ENCODE data around the gene HLCS. TPM values are rescaled to one million over a fixed set of nuclear protein-coding genes. Genes with fewer than 3 reads are reported as not detected.
"Not testable (repeated sequence)": the region's sequence is repeated elsewhere in the genome, so short reads cannot be mapped to it uniquely, and the experiment has no call there.

HLCS gene
- 15.3 and 16.5 TPM in 2 replicates for total RNA-seq

DNA sequence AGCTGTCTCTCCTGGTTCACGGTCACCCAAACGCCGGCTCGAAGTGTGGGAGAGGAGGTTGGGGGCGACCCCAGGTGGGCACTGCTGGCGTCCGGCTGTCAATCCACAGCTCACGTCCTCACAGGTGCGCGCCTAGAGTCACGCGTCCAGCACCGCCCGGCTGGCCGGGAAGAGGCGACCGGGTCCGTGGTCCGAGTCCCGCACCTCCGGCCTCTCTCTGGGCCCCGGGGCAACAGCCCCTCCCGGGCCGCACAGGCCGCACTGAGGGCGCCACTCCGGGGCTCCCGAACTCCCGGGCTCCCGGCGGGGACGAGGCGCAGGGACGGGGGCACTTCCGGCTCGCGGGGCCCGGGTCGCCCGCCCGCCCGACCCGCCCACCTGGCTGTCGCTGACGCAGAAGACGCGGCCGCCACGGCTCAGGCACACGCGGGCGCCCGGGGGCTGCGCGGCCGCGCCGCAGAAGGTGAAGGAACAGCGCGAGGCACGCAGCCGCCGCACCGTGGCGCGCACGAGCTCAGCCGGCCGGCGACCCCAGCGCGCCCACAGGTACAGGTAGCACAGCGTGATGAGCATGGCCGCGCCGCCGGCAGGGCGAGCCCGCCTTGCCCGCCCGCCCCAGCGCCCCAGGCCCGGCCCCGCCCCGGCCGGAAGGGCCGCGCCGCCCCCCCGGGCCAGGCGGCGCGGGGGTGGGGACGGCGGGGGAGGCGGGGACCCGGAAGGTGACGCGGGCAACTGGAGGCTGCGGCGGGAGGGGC, at the start of gene HLCS:
TSS of gene HLCS (minus strand) at position 604 of the 755 bp plus-strand sequence. CDS start at position 573, 31 bp downstream.
- H3K27me3 Mint-ChIP-seq: no peaks in the 10 kb centered on the region
- H3K4me1 Mint-ChIP-seq: peaks cover 14% of the 10 kb centered on the region
- H3K4me3 Mint-ChIP-seq: peak within 1 kb of the TSS; percentile 86
- no peaks in the 10 kb centered on the region for H3K9me3 Mint-ChIP-seq
- H3K27ac Mint-ChIP-seq: peak within 1 kb of the TSS; percentile 91
- DNase-seq: peak; percentile 92
- intact Hi-C loops (cut with micrococcal nuclease): loop anchor here (1.0 to 5.0 kb wide), 4 partner anchors 23 to 645 kb away; partner anchors contain the start of genes MORC3, PIGP and TTC3
- peaks cover 4% of the 10 kb centered on the region for H3K36me3 Mint-ChIP-seq (ENCODE audit: low read depth)

DNA sequence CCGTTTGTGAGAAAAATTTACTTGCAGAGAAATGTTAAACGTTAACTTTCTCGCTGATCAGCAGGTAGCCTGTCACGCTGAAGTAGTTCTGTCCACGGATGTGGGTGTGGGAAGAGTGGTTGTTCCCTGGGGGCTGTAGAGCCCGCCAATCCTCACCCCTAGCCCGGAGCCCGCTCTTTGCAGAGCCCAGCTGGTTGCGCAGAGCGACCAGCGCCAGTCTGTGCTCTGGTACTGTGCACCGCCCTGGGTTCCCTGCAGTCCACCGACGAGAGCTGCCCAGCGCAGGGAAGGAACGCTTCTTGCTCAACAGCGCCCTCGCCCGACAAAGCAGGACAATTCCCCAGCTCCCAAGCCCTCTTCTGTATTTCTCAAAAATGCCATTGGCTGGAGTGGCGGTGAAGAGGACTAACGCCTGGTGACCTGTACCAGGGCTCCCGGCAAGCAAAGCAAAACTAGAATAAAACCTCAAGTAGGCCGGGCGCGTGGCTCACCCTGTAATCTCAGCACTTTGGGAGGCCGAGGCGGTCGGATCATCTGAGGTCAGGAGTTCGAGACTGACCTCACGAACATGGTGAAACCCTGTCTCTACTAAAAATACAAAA, 43.4 kb upstream of the HLCS start:
- Mint-ChIP-seq H3K36me3 (ENCODE audit: low read depth) (no peaks in the 10 kb centered on the region), H3K4me1 (peaks cover 6% of the 10 kb centered on the region), H3K4me3 (peak overlapping the region; percentile 74), H3K27ac (no peak overlapping the region), H3K27me3 (peaks cover 34% of the 10 kb centered on the region), H3K9me3 (no peaks in the 10 kb centered on the region)
- intact Hi-C loops (cut with micrococcal nuclease): loop anchor here (1.0 to 5.0 kb wide), 4 partner anchors 33 to 303 kb away; partner anchors contain the start of gene HLCS
- peak; percentile 94 for DNase-seq

GRCh38 chr21:37008724-37009123, 42.3 kb upstream of the HLCS start:
- Mint-ChIP-seq H3K4me1 (peaks cover 6% of the 10 kb centered on the region), H3K27me3 (peaks cover 32% of the 10 kb centered on the region), H3K4me3 (no peak overlapping the region), H3K27ac (no peak overlapping the region), H3K36me3 (ENCODE audit: low read depth) (no peaks in the 10 kb centered on the region), H3K9me3 (no peaks in the 10 kb centered on the region)
- intact Hi-C loops (cut with micrococcal nuclease): loop anchor here (1.0 to 5.0 kb wide), 2 partner anchors 69 to 301 kb away; no protein-coding TSS in a partner anchor
- DNase-seq: no peak

GRCh38 chr21:37006486-37007291, 40.2 kb upstream of the HLCS start, which contains the start of gene RIPPLY3:
TSS of gene RIPPLY3 (plus strand) at chr21:37006702. CDS start at chr21:37006773, 71 bp downstream.
- Mint-ChIP-seq H3K9me3 (no peaks in the 10 kb centered on the region), H3K27me3 (peaks cover 31% of the 10 kb centered on the region), H3K4me1 (peaks cover 8% of the 10 kb centered on the region), H3K36me3 (ENCODE audit: low read depth) (no peaks in the 10 kb centered on the region), H3K27ac (no peak within 1 kb of the TSS), H3K4me3 (peak within 1 kb of the TSS; percentile 70)
- peak; percentile 71 for DNase-seq
- intact Hi-C loops (cut with micrococcal nuclease): loop anchor here (2.0 to 5.0 kb wide), 2 partner anchors 16 to 299 kb away; no protein-coding TSS in a partner anchor

DNA sequence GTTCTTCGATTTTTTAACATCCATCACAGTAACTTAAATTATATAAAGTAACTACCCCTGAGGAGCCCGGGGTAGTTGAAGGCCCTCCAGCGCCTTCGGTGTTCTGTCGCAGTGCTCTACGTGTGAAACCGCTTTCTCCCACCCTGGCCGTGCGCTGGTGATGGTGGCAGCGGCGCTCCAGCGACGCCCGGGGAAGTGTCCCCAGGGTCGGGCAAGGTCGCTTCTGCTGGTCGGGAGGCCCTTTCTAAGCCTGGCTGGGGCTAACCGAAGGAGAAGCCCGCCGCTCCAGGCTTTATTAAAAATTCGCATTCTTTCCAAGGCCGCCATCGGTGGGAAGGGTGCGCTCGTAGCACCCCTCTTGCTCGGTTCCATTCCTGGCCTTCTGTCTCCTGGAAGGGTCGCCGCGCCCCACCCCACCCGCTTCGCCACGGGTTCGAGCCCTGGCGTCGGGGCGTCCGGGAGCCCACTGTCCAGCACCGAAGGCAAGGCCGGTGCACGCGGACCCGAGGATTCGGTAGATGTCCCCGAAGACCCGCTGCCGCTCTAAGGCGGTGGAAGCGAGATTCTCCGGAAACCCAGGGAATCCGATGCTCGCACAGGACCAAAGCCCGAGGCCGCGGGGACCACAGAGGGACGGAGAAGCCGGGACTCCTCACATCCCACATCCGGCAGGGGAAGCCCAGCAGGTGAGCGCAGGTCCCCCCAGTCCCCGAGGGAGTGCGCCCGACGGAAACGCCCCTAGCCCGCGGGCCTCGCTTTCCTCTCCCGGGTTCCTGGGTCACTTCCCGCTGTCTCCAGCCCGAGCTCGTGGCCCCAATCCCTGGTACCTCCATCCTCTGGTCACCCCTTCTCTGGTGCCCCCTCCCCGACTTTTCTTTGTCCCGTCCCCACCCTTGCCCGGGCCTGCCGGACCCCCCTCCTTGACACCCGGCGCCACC, 39.3 kb upstream of the HLCS start:
- no peaks in the 10 kb centered on the region for H3K9me3 Mint-ChIP-seq
- H3K4me1 Mint-ChIP-seq: peaks cover 14% of the 10 kb centered on the region
- H3K27ac Mint-ChIP-seq: no peak overlapping the region
- peak overlapping the region; percentile 40 for H3K4me3 Mint-ChIP-seq
- DNase-seq: no peak
- no peaks in the 10 kb centered on the region for H3K36me3 Mint-ChIP-seq (ENCODE audit: low read depth)
- intact Hi-C loops (cut with micrococcal nuclease): loop anchor here (2.0 to 5.0 kb wide), 2 partner anchors 15 to 299 kb away; no protein-coding TSS in a partner anchor
- H3K27me3 Mint-ChIP-seq: peaks cover 31% of the 10 kb centered on the region

DNA sequence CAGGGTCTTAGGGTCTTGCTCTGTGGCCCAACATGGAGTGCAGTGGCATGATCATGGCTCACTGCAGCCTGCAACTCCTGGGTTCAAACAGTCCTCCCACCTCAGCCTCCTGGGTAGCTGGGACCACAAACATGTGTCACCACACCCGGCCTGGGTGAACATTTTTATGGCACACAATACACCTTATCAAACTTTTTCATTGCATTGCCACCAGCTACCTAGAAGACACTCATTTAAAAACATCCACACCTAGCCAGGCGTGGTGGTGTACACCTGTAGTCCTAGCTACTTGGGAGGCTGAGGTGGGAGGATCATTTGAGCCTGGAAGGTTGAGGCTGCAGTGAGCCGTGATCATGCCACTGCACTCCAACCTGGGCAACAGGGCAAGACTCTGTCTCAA, 37.4 kb upstream of the HLCS start:
- peaks cover 10% of the 10 kb centered on the region for H3K4me1 Mint-ChIP-seq
- H3K36me3 Mint-ChIP-seq (ENCODE audit: low read depth); H3K27ac Mint-ChIP-seq; intact Hi-C loops (cut with micrococcal nuclease); H3K9me3 Mint-ChIP-seq; DNase-seq; H3K4me3 Mint-ChIP-seq: not testable (repeated sequence)
- H3K27me3 Mint-ChIP-seq: peaks cover 21% of the 10 kb centered on the region

GRCh38 chr21:37002851-37003250, 36.4 kb upstream of the HLCS start:
- H3K27ac Mint-ChIP-seq; H3K36me3 Mint-ChIP-seq (ENCODE audit: low read depth); intact Hi-C loops (cut with micrococcal nuclease); DNase-seq; H3K4me3 Mint-ChIP-seq; H3K9me3 Mint-ChIP-seq: not testable (repeated sequence)
- peaks cover 10% of the 10 kb centered on the region for H3K4me1 Mint-ChIP-seq
- H3K27me3 Mint-ChIP-seq: peaks cover 12% of the 10 kb centered on the region

- Mint-ChIP-seq H3K36me3 (ENCODE audit: low read depth) (no peaks in the 10 kb centered on the region), H3K4me3 (no peak overlapping the region), H3K27ac (no peak overlapping the region), H3K27me3 (peaks cover 5% of the 10 kb centered on the region), H3K4me1 (peaks cover 9% of the 10 kb centered on the region), H3K9me3 (no peaks in the 10 kb centered on the region)
- no peak for DNase-seq
- intact Hi-C loops (cut with micrococcal nuclease): no loop called here
Measured at GRCh38 chr21:37001441-37001840, 35.0 kb upstream of the HLCS start.

GRCh38 chr21:37000381-37000780, 33.9 kb upstream of the HLCS start:
- H3K27me3 Mint-ChIP-seq: peaks cover 5% of the 10 kb centered on the region
- no peak overlapping the region for H3K27ac Mint-ChIP-seq
- H3K9me3 Mint-ChIP-seq: no peaks in the 10 kb centered on the region
- intact Hi-C loops (cut with micrococcal nuclease): no loop called here
- peaks cover 9% of the 10 kb centered on the region for H3K4me1 Mint-ChIP-seq
- no peak overlapping the region for H3K4me3 Mint-ChIP-seq
- no peak for DNase-seq
- H3K36me3 Mint-ChIP-seq (ENCODE audit: low read depth): no peaks in the 10 kb centered on the region

DNA sequence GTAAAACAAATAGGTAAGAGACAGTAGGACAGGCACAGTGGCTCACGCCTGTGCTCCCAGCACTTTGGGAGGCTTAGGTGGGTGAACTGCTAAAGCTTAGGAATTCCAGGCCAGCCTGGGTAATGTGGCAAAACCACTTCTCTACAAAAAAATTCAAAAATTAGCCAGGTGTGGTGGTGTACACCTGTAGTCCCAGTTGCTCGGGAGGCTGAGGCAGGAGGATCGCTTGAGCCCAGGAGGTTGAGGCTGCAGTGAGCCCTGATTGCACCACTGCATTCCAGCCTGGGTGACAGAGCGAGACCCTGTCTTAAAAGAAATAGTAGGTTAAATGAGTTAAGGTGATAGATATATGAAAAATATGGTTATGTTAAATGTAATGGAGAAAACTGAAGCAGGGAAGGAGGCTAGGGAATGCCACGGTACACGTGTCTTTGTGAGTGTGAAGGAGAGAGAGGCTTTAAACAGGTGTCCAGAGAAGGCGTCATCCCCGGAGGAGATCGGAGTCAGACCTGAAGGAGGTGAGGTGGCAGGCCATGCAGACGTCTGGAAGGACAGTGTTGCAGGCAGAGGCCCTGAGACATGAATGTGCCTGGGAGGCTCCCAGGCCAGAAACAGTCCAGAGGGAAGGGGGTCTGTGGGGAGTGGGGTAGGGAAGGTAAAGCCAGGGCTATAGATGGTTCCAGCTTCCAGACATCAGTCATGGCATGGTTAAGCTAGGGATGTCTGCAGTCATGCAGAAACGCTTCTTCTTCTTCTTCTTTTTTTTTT, 32.8 kb upstream of the HLCS start:
- Mint-ChIP-seq H3K4me3 (no peak overlapping the region), H3K36me3 (ENCODE audit: low read depth) (no peaks in the 10 kb centered on the region), H3K4me1 (peaks cover 9% of the 10 kb centered on the region), H3K27me3 (peaks cover 3% of the 10 kb centered on the region), H3K27ac (no peak overlapping the region), H3K9me3 (no peaks in the 10 kb centered on the region)
- DNase-seq: no peak
- intact Hi-C loops (cut with micrococcal nuclease): no loop called here

DNA sequence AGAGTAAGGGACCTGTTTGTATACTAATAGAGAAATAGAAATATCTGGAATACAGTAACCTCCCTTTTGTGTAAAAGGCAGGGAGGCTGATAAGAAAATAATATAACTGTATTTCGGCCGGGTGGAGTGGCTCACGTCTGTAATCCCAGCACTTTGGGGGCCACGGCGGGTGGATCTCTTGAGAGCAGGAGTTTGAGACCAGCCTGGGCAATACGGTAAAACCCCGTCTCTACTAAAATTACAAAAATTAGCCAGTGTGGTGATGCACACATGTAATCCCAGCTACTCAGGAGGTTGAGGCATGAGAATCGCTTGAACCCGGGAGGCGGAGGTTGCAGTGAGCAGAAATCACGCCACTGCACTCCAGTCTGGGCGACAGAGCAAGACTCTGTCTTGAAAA, 28.8 kb upstream of the HLCS start:
- intact Hi-C loops (cut with micrococcal nuclease); H3K9me3 Mint-ChIP-seq; DNase-seq; H3K27me3 Mint-ChIP-seq; H3K4me3 Mint-ChIP-seq; H3K36me3 Mint-ChIP-seq (ENCODE audit: low read depth); H3K4me1 Mint-ChIP-seq; H3K27ac Mint-ChIP-seq: not testable (repeated sequence)

DNA sequence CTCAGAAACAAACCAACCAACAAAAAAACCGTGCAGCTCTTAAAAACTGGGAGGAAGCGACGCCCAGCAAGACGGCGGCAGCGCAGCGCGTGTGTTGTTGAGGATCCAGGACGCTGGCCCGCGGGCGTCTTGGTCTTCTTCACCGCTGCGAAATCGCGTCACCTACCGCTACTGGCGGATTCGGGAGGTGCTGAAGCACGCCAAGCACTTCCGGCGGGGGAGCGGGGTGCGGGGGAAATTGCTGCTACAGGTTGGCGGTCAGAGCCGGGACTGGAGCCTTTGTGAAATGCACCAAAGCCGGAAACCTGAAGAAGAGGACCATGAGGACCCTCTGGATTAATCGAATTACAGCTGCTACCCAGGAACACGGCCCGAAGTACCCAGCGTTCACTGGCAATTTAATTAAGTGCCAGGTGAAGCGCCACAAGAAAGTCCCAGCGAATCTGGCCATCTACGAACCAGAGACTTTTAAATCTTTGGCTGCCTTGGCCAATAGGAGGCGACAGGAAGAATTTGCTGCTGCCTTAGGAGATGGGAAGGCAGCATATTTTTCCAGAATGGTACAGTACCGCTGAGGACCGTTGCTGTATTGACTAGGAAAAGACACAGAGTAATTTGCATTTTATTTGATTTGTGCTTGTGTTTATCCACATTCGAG, 28.2 kb upstream of the HLCS start:
- Mint-ChIP-seq H3K27ac (no peak overlapping the region), H3K27me3 (peaks cover 2% of the 10 kb centered on the region), H3K36me3 (ENCODE audit: low read depth) (no peaks in the 10 kb centered on the region), H3K4me1 (peaks cover 6% of the 10 kb centered on the region), H3K4me3 (peak overlapping the region; percentile 34), H3K9me3 (no peaks in the 10 kb centered on the region)
- DNase-seq: peak; percentile 74
- intact Hi-C loops (cut with micrococcal nuclease): no loop called here

Data from activated CD4-positive, alpha-beta T cell treated with anti-CD3 and anti-CD28 coated beads, Interleukin-2, amount 10 ng/mL, durations not matched to agents 24 days and 14 days (primary cell).